Measurements from ENCODE around the gene EDC4. TPM values are rescaled to one million over a fixed set of nuclear protein-coding genes. Genes with fewer than 3 reads are reported as not detected.
"Not testable (repeated sequence)": the region's sequence is repeated elsewhere in the genome, so short reads cannot be mapped to it uniquely, and the experiment has no call there.

The EDC4 gene
- total RNA-seq, 1 donor from 2014 or later: 40.2 TPM

GRCh38 chr16:67846063-67846319, 26.9 kb upstream of the EDC4 start:
- ATAC-seq (no peak), DNase-seq (ENCODE audit: low spot score) (no peak)
- intact Hi-C loops (cut with DNase I): no loop called here

GRCh38 chr16:67846320-67847063, 26.4 kb upstream of the EDC4 start, which contains the start of gene NUTF2:
NUTF2 (plus strand) TSS chr16:67846933; CDS start chr16:67865131, 18,198 bp downstream.
- DNase-seq (ENCODE audit: low spot score): peak; percentile 97
- intact Hi-C loops (cut with DNase I): no loop called here
- ATAC-seq: peak; percentile 91

- ATAC-seq (peak; percentile 18), DNase-seq (ENCODE audit: low spot score) (peak; percentile 73)
- intact Hi-C loops (cut with DNase I): no loop called here
These were observed 25.6 kb upstream of the EDC4 start, which contains the start of gene CENPT for GRCh38 chr16:67847064-67847861. CENPT (minus strand) TSS chr16:67847693; CDS start chr16:67833859, 13,834 bp downstream.

GRCh38 chr16:67848118-67848517, 24.7 kb upstream of the EDC4 start:
- intact Hi-C loops (cut with DNase I): no loop called here
- ATAC-seq (no peak), DNase-seq (ENCODE audit: low spot score) (no peak)

GRCh38 chr16:67853670-67854069, 19.2 kb upstream of the EDC4 start:
- ATAC-seq: no peak
- no peak for DNase-seq (ENCODE audit: low spot score)
- intact Hi-C loops (cut with DNase I): no loop called here

- DNase-seq (ENCODE audit: low spot score): no peak
- intact Hi-C loops (cut with DNase I): no loop called here
These were observed 17.1 kb upstream of the EDC4 start for GRCh38 chr16:67855789-67856188.

GRCh38 chr16:67856927-67857546, 15.8 kb upstream of the EDC4 start:
- ATAC-seq: peak; percentile 5
- intact Hi-C loops (cut with DNase I): no loop called here
- no peak for DNase-seq (ENCODE audit: low spot score)

More at GRCh38 chr16:67855789-67856188, 17.1 kb upstream of the EDC4 start:
- no peak for ATAC-seq

- intact Hi-C loops (cut with DNase I): no loop called here
- peak; percentile 91 for ATAC-seq
- no peak for DNase-seq (ENCODE audit: low spot score)
These were observed 15.2 kb upstream of the EDC4 start for GRCh38 chr16:67857547-67858233.

- intact Hi-C loops (cut with DNase I): no loop called here
- ATAC-seq (no peak), DNase-seq (ENCODE audit: low spot score) (no peak)
These were observed 14.4 kb upstream of the EDC4 start for GRCh38 chr16:67858500-67858899.

GRCh38 chr16:67860589-67861398, 12.1 kb upstream of the EDC4 start:
- DNase-seq (ENCODE audit: low spot score): no peak
- ATAC-seq: no peak

GRCh38 chr16:67861877-67862276, 11.0 kb upstream of the EDC4 start:
- ATAC-seq: no peak
- intact Hi-C loops (cut with DNase I): no loop called here
- no peak for DNase-seq (ENCODE audit: low spot score)

More at GRCh38 chr16:67860589-67861398, 12.1 kb upstream of the EDC4 start:
- intact Hi-C loops (cut with DNase I): no loop called here

GRCh38 chr16:67862623-67863583, 9.9 kb upstream of the EDC4 start:
- intact Hi-C loops (cut with DNase I): no loop called here
- ATAC-seq (peak; percentile 88), DNase-seq (ENCODE audit: low spot score) (no peak)

- intact Hi-C loops (cut with DNase I); DNase-seq (ENCODE audit: low spot score); ATAC-seq: not testable (repeated sequence)
These were observed 8.8 kb upstream of the EDC4 start for GRCh38 chr16:67864044-67864443.

GRCh38 chr16:67864594-67864993, 8.3 kb upstream of the EDC4 start:
- DNase-seq (ENCODE audit: low spot score): no peak
- no peak for ATAC-seq
- intact Hi-C loops (cut with DNase I): no loop called here

- intact Hi-C loops (cut with DNase I): no loop called here
- DNase-seq (ENCODE audit: low spot score): no peak
- peak; percentile 7 for ATAC-seq
These were observed 7.5 kb upstream of the EDC4 start for GRCh38 chr16:67865318-67865717.

- intact Hi-C loops (cut with DNase I): no loop called here
- ATAC-seq (no peak), DNase-seq (ENCODE audit: low spot score) (no peak)
These were observed 4.6 kb upstream of the EDC4 start for GRCh38 chr16:67868290-67868689.

GRCh38 chr16:67869653-67870052, 3.2 kb upstream of the EDC4 start:
- no peak for DNase-seq (ENCODE audit: low spot score)
- no peak for ATAC-seq
- intact Hi-C loops (cut with DNase I): no loop called here

Measured in sciatic nerve (tissue), 2 donors.